HepG2 (cell line): ENCODE data around the gene ACSS3. TPM values are rescaled to one million over a fixed set of nuclear protein-coding genes. Genes with fewer than 3 reads are reported as not detected.

Experiments used
- ATF7 ChIP-seq, 2 experiments: fragments of 450-650 bp in 1 of 2; sonication (generic) in 1 of 2; formaldehyde crosslinking in 1 of 2; IDR thresholded peaks; 2 replicates each; pipeline versions ENCODE4 v1.4.0 to v1.6.1; 2016 to 2020; ENCODE audit warnings: antibody characterized with exemption in 1 of 2, mild to moderate bottlenecking in 1 of 2, missing genetic modification reagents in 1 of 2
- BCL6 ChIP-seq: IDR thresholded peaks from 2 replicates; pipeline ENCODE4 v1.6.1; 2016; ENCODE audit warnings: missing genetic modification reagents, missing compliant biosample characterization
- DNMT1 ChIP-seq: sonication (generic); formaldehyde crosslinking; IDR thresholded peaks from 2 replicates; pipeline ENCODE4 v1.5.1; 2020; ENCODE audit warnings: mild to moderate bottlenecking, missing genetic modification reagents
- ETV5 ChIP-seq: IDR thresholded peaks from 2 replicates; pipeline ENCODE4 v1.6.1; 2018; ENCODE audit warnings: missing biosample characterization, missing genetic modification reagents, inconsistent platforms, borderline replicate concordance
- EZH2 ChIP-seq: conservative IDR thresholded peaks from 2 replicates; pipeline ENCODE4 v1.6.1; 2012; ENCODE audit warnings: mild to moderate bottlenecking, low read depth, low read length, moderate library complexity
- HNF4A ChIP-seq: sonication (generic); formaldehyde crosslinking; IDR thresholded peaks from 2 replicates; pipeline ENCODE4 v1.4.0; 2020; ENCODE audit warnings: missing genetic modification reagents
- HNRNPLL ChIP-seq: fragments of 200-400 bp; formaldehyde crosslinking; IDR thresholded peaks from 2 replicates; pipeline ENCODE4 v1.6.1; 2017; ENCODE audit warnings: mild to moderate bottlenecking, low read depth, low read length; ENCODE audit not compliant: poor library complexity, severe bottlenecking
- KAT8 ChIP-seq: IDR thresholded peaks from 2 replicates; pipeline ENCODE4 v1.6.1; 2016; ENCODE audit warnings: missing genetic modification reagents, missing compliant biosample characterization
- MAF1 ChIP-seq: sonication (generic); formaldehyde crosslinking; IDR thresholded peaks from 2 replicates; pipeline ENCODE4 v1.5.0; 2020; ENCODE audit warnings: missing genetic modification reagents, borderline replicate concordance
- NFYB ChIP-seq: sonication (generic); formaldehyde crosslinking; IDR thresholded peaks from 2 replicates; pipeline ENCODE4 v1.4.0; 2020; ENCODE audit warnings: missing genetic modification reagents
- POLR2AphosphoS5 ChIP-seq: IDR thresholded peaks from 2 replicates; pipeline ENCODE4 v1.6.1; 2012; ENCODE audit warnings: low read depth, low read length
- SMAD9 ChIP-seq: sonication (generic); formaldehyde crosslinking; IDR thresholded peaks from 2 replicates; pipeline ENCODE4 v1.5.1; 2020; ENCODE audit warnings: mild to moderate bottlenecking, missing genetic modification reagents
- THAP11 ChIP-seq: IDR thresholded peaks from 2 replicates; pipeline ENCODE4 v1.6.1; 2016; ENCODE audit warnings: missing biosample characterization, missing genetic modification reagents
- ZKSCAN5 ChIP-seq: sonication (generic); formaldehyde crosslinking; IDR thresholded peaks from 2 replicates; pipeline ENCODE4 v1.5.1; 2020; ENCODE audit warnings: mild to moderate bottlenecking, missing genetic modification reagents
- ZNF460 ChIP-seq: sonication (generic); formaldehyde crosslinking; IDR thresholded peaks from 2 replicates; pipeline ENCODE4 v1.5.1; 2020; ENCODE audit warnings: missing genetic modification reagents, mild to moderate bottlenecking, borderline replicate concordance
- ZNF75D ChIP-seq: sonication (generic); formaldehyde crosslinking; IDR thresholded peaks from 2 replicates; pipeline ENCODE4 v1.8.1; 2023; ENCODE audit warnings: missing genetic modification reagents, mild to moderate bottlenecking, borderline replicate concordance
- ZNF776 ChIP-seq: sonication (generic); formaldehyde crosslinking; IDR thresholded peaks from 2 replicates; pipeline ENCODE4 v1.4.0; 2020; ENCODE audit warnings: mild to moderate bottlenecking, missing genetic modification reagents
- ZNF788 ChIP-seq: sonication (generic); formaldehyde crosslinking; IDR thresholded peaks from 2 replicates; pipeline ENCODE4 v1.5.0; 2020; ENCODE audit warnings: mild to moderate bottlenecking, missing genetic modification reagents, borderline replicate concordance
- polyA plus RNA-seq, 8 experiments: library from polyadenylated mRNA; depleted of rRNA in 3 of 8; stranded (reverse) in 7 of 8; unstranded in 1 of 8; fragments of >200 nt; fragmentation: Illumina TruSeq in 4 of 8; extraction: Trizol in 4 of 8; gene quantifications; 2 replicates each; pipeline versions ENCODE4 v1.2.1 to v1.2.3, GENCODE V29; 2011 to 2016; ENCODE audit warnings: low read depth in 4 of 8, missing spikeins in 1 of 8, mixed read lengths in 1 of 8; ENCODE audit not compliant: insufficient read depth in 1 of 8
- total RNA-seq, 5 experiments: library from RNA; depleted of rRNA; stranded (reverse); fragments of >200 nt; fragmentation: Illumina TruSeq; extraction: Trizol; gene quantifications; 2 replicates each; pipeline ENCODE4 v1.2.3, GENCODE V29; 2016; ENCODE audit warnings: low read depth in 1 of 5
- TF ChIP-seq, protein P1 (sequence below): sonication (generic); formaldehyde crosslinking; IDR thresholded peaks from 2 replicates; pipeline ENCODE4 v1.4.0; 2020; ENCODE audit warnings: low read depth, mild to moderate bottlenecking, missing genetic modification reagents
- TF ChIP-seq, protein P2 (sequence below): sonication (generic); formaldehyde crosslinking; IDR thresholded peaks from 2 replicates; pipeline ENCODE4 v1.4.0; 2020; ENCODE audit warnings: mild to moderate bottlenecking, missing genetic modification reagents
- TF ChIP-seq, protein P3 (sequence below): sonication (generic); formaldehyde crosslinking; IDR thresholded peaks from 2 replicates; pipeline ENCODE4 v1.8.0; 2023; ENCODE audit warnings: mild to moderate bottlenecking, missing genetic modification reagents
- TF ChIP-seq, protein P4 (sequence below): IDR thresholded peaks from 2 replicates; pipeline ENCODE4 v1.6.1; 2016
- TF ChIP-seq, protein P5 (sequence below): sonication (generic); formaldehyde crosslinking; conservative IDR thresholded peaks from 2 replicates; pipeline ENCODE4 v1.4.0; 2020; ENCODE audit warnings: mild to moderate bottlenecking, missing genetic modification reagents, moderate library complexity

ACSS3 gene
- total and polyA plus RNA-seq, 2 of the 13 experiments (the other 11 are each of a cell fraction or from before 2014, with no cell fraction given) = 79.5 to 86.3 TPM

DNA sequence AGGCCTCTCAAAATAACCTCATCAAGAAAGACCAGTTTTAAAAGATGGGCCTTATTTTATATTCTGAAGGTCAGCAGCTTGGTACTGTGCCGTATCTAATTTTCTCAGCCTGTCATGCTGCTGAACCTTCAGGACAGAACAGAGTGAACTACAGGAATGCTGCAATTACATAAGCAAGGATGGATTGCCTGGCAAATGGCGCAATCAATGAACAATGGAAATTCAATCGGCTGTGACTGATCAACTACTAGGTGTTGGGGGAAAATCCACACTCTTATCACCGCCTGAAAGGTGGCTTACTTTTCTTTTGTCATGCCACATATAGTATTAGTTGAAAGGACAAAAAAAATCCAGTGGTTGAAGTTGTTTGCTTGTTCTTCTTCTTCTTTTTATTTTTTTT is 8.5 kb downstream of the ACSS3 start (continued):
- TF ChIP-seq, protein P1, sequence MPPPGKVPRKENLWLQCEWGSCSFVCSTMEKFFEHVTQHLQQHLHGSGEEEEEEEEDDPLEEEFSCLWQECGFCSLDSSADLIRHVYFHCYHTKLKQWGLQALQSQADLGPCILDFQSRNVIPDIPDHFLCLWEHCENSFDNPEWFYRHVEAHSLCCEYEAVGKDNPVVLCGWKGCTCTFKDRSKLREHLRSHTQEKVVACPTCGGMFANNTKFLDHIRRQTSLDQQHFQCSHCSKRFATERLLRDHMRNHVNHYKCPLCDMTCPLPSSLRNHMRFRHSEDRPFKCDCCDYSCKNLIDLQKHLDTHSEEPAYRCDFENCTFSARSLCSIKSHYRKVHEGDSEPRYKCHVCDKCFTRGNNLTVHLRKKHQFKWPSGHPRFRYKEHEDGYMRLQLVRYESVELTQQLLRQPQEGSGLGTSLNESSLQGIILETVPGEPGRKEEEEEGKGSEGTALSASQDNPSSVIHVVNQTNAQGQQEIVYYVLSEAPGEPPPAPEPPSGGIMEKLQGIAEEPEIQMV = no peak
- TF ChIP-seq ZNF788 = peak; percentile 77; the same call in 1 of the 2 replicates
- no peak for TF ChIP-seq MAF1 (CRISPR knock-in tag)
- TF ChIP-seq ATF7 (IDR thresholded peaks at IDR 0.05) = no peak
- TF ChIP-seq ATF7 (CRISPR knock-in tag; IDR thresholded peaks at IDR 0.05) = no peak
- peak; percentile 85 for TF ChIP-seq BCL6 (CRISPR knock-in tag)
- TF ChIP-seq, protein P2, sequence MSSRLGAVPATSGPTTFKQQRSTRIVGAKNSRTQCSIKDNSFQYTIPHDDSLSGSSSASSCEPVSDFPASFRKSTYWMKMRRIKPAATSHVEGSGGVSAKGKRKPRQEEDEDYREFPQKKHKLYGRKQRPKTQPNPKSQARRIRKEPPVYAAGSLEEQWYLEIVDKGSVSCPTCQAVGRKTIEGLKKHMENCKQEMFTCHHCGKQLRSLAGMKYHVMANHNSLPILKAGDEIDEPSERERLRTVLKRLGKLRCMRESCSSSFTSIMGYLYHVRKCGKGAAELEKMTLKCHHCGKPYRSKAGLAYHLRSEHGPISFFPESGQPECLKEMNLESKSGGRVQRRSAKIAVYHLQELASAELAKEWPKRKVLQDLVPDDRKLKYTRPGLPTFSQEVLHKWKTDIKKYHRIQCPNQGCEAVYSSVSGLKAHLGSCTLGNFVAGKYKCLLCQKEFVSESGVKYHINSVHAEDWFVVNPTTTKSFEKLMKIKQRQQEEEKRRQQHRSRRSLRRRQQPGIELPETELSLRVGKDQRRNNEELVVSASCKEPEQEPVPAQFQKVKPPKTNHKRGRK (CRISPR knock-in tag) = no peak
- TF ChIP-seq HNRNPLL = no peak
- peak; percentile 66; the same call in 1 of the 2 replicates for TF ChIP-seq KAT8
- no peak for TF ChIP-seq SMAD9 (CRISPR knock-in tag)
- no peak for TF ChIP-seq NFYB
- TF ChIP-seq, protein P3, sequence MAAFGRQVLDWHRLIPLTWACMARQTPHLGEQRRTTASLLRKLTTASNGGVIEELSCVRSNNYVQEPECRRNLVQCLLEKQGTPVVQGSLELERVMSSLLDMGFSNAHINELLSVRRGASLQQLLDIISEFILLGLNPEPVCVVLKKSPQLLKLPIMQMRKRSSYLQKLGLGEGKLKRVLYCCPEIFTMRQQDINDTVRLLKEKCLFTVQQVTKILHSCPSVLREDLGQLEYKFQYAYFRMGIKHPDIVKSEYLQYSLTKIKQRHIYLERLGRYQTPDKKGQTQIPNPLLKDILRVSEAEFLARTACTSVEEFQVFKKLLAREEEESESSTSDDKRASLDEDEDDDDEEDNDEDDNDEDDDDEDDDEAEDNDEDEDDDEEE (CRISPR knock-in tag) = no peak
- TF ChIP-seq DNMT1 = no peak
- TF ChIP-seq ZKSCAN5 (CRISPR knock-in tag) = no peak
- peak; percentile 76 for TF ChIP-seq HNF4A (CRISPR knock-in tag)
- TF ChIP-seq ZNF75D (CRISPR knock-in tag) = no peak
- no peak for TF ChIP-seq ZNF460 (CRISPR knock-in tag)
- no peak for TF ChIP-seq ZNF776 (CRISPR knock-in tag)
- peak; percentile 67; the same call in 1 of the 2 replicates for TF ChIP-seq THAP11
- TF ChIP-seq EZH2 = no peak
- TF ChIP-seq POLR2AphosphoS5 = no peak
- TF ChIP-seq, protein P4, sequence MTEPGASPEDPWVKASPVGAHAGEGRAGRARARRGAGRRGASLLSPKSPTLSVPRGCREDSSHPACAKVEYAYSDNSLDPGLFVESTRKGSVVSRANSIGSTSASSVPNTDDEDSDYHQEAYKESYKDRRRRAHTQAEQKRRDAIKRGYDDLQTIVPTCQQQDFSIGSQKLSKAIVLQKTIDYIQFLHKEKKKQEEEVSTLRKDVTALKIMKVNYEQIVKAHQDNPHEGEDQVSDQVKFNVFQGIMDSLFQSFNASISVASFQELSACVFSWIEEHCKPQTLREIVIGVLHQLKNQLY = peak; percentile 64; the same call in 1 of the 2 replicates
- TF ChIP-seq ETV5 (CRISPR knock-in tag) = peak; percentile 39; the same call in 1 of the 2 replicates
- TF ChIP-seq, protein P5, sequence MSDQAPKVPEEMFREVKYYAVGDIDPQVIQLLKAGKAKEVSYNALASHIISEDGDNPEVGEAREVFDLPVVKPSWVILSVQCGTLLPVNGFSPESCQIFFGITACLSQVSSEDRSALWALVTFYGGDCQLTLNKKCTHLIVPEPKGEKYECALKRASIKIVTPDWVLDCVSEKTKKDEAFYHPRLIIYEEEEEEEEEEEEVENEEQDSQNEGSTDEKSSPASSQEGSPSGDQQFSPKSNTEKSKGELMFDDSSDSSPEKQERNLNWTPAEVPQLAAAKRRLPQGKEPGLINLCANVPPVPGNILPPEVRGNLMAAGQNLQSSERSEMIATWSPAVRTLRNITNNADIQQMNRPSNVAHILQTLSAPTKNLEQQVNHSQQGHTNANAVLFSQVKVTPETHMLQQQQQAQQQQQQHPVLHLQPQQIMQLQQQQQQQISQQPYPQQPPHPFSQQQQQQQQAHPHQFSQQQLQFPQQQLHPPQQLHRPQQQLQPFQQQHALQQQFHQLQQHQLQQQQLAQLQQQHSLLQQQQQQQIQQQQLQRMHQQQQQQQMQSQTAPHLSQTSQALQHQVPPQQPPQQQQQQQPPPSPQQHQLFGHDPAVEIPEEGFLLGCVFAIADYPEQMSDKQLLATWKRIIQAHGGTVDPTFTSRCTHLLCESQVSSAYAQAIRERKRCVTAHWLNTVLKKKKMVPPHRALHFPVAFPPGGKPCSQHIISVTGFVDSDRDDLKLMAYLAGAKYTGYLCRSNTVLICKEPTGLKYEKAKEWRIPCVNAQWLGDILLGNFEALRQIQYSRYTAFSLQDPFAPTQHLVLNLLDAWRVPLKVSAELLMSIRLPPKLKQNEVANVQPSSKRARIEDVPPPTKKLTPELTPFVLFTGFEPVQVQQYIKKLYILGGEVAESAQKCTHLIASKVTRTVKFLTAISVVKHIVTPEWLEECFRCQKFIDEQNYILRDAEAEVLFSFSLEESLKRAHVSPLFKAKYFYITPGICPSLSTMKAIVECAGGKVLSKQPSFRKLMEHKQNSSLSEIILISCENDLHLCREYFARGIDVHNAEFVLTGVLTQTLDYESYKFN (CRISPR knock-in tag) = peak; percentile 72
